NCI-H2196 (cell line): ENCODE results near the gene OR2F2.
A peak's percentile ranks its signal among the peaks of the same experiment; 100 is the strongest.

ENCODE experiments used
- DNase-seq: peaks from one replicate; lab custom pipeline; 2025; ENCODE audit not compliant: unreplicated experiment; lab: John Stamatoyannopoulos, UW

Gene OR2F2

DNA sequence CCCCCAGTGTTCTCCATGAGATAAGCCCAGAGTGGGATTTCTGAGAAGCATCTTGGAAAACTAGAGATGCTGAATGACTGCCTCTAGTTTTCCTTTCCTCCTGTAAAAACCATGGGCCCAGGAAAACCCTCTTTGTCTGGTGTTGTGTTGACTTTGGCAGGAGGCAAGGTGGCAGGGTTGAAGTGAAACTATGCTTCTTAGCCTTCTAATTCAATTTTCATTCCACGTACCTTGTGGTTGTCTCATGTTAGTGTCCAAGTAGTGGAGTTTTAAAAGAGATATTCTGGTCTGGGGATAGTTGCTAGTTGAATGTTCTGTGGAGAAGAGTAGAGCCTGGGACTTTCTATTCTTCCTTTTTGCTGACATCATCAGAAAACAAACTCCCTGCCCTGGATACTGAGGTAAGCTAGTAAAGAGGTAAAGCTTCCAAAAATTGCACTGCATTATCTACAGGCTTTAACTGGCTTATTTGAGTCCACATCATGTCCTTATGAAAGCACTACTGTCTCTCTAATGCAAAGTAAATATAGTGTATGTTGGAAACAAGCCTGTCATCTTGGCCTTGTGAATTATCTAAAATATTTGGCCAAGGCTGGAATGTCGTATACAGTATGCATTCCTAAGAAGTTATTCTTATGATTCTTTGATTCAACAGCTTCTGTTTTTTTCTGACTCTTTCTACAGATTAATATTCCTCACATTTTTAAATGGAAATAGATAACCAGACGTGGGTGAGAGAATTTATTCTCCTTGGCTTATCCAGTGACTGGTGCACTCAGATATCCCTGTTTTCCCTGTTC is at the start of gene OR2F2:
TSS of gene OR2F2 (plus strand) at position 708 of the 800 bp plus-strand sequence. CDS start at position 708, 0 bp downstream.
- no peak for DNase-seq

GRCh38 chr7:143885951-143886350 is 49.1 kb upstream of the OR2F2 start:
- no peak for DNase-seq

DNA sequence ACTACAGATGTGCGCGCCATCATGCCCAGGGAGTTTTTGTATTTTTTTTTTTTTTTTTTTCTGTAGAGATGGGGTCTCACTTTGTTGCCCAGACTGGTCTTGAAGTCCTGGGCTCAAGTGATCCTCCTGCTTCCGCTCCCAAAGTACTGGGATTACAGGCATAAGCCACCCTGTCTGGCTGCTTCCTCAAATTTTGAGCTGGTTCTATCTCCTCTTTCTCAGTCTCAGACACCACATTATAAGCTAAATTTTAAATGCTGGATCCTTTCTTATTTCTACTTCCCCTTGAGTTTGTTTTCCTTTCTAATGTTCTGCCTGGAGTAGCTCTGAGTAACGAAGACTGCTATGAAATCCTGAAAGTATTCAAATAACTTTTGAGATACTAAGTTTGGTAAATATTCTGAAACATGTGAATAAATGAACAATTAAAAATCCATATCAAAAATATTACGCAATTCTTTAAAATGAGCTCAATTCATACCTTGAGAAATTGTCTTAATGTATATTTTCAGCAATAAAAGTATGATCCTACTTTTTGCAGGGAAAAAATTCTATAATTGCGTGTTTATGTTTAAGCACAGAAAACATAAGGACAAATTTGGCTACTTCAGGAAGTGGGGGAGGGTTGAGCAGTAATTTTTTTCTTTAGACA is 48.1 kb upstream of the OR2F2 start:
- DNase-seq = no peak

- DNase-seq = no peak
These were observed 46.0 kb upstream of the OR2F2 start for GRCh38 chr7:143889068-143889467.

DNA sequence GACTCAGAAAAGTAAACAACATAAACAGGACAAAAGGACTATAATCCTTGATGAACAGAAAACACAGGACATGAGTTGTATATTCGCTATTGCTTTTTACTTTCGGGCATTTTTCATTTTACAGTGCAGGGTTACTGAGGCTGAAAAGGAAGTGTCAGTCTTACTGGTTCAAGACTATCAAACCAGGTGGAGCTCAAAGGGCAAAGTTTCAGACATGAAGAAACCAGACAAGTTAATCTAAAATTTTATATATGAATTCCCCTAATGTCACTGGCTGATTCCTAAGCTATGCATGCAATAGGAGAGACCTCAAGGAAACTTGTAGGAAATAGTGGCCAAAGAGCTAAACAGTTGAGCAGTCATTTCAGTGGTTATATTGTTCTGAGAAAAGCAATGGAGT is 44.5 kb upstream of the OR2F2 start:
- no peak for DNase-seq

DNA sequence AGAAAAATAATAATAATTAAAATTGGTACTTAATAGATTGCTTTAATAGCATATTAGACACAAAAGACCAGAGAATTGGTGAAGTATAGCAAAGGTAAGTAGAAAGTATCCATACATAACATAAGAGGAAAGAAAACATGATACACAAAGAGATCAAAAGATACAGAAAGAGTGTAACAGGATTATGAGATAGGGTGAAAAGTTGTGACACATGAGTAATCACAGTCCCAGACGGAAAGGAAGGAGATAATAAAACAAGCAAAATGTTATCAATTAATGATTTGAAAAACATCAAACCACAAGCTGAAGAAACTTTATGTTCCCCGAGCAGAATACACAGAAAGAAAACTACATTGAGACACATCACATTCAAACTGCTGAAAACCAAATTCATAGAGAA is 43.6 kb upstream of the OR2F2 start:
- no peak for DNase-seq

GRCh38 chr7:143892527-143893300 is 42.3 kb upstream of the OR2F2 start:
- no peak for DNase-seq

DNA sequence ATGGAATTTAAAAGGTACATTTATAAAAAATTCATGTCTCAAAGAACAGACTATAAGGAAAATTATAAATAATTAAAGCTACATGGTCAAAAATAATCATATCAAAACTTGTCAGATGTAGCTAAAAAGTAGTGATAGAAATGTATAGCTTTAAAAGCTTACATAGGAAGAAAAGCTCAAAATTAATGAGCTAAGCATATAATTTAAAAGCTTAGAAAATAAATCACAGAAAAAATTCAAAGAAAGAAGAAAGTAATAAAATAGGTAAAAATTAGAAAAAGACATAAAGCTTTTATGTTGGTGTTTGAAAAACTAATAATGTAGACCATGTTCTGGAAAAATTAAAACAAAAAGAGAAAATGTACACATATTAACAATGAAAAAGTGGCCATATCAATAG is 38.4 kb upstream of the OR2F2 start:
- DNase-seq = no peak

- no peak for DNase-seq
These were observed 36.2 kb upstream of the OR2F2 start for GRCh38 chr7:143898810-143899209.

GRCh38 chr7:143900230-143900766 is 34.7 kb upstream of the OR2F2 start:
- DNase-seq = no peak

DNA sequence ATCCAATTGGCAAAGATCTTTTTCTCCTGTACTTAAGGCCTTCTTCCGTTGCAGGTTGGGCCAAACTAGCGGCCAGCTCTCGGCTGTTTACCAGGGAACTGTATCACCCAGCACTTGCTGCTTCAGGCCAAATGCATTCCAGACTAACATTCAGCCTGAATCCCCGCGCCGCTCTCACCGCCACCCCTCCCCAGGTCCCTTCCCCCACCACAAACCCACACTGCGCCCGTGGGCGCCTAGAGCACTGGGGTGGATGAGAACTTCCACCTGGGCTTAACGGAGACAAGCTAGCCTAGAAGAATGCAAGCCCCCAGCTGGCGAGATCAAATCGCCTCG is 33.7 kb upstream of the OR2F2 start:
- DNase-seq = peak; percentile 26

DNA sequence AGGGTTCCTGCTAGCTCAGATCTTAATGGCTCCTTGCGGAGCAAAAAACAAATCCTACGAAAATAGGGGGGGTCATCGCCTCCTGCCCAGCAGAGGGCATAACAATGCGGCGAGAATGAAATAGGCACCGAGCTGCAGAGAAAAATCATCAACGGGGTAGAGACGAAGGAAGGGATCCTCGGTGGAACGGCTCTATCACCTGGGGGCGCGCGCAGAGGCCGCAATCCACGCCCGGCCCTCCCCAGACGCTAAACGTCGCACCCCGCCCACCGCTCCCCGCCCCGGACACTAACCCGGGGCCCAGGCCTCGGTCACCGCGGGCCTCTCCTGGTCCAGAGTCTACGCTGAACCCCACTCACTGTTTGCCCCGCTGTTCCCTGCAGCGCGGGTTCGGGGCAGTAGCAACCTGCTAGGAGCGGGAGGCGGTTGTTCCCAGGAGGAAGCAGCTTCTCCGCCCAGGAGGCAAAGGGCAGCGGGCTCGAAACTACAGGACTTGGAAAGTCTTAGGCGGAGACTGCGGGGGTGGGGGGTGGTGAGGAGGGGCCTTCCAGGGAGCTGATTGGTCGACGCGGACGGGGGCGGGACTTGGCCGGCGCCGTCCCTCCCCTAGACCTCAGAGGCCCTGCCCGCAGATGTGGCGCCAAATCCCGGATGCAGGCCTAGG is 33.2 kb upstream of the OR2F2 start, which contains the start of gene TCAF1:
TSS of gene TCAF1 (minus strand) at position 509 of the 664 bp plus-strand sequence. CDS start 25,568 bp downstream, outside the sequence.
- DNase-seq = peak; percentile 89

DNA sequence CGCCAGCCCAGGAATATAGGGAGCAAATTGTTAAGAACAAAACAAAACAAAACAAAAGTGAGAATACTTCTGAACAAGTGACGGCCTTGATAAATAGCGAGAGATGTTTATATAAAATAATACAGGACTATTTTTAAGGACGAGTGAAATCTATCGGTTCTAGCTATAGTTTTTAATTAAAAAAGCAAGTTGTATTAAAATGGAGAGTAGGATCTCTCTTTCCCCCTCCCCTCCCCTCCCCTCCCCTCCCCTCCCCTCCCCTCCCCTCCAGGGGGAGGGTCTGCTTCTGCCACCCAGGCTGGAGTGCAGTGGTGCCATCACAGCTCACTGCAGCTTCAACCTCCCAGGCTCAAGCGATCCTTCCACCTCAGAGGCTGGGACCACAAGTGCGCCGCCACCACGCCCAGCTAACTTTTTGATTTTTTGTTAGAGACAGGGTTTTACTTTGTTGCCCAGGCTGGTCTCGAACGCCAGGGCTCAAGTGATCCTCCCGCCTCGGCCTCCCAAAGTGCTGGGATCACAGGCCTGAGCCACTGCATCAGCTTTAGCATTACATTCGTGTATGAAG is 32.6 kb upstream of the OR2F2 start:
- DNase-seq = no peak

DNA sequence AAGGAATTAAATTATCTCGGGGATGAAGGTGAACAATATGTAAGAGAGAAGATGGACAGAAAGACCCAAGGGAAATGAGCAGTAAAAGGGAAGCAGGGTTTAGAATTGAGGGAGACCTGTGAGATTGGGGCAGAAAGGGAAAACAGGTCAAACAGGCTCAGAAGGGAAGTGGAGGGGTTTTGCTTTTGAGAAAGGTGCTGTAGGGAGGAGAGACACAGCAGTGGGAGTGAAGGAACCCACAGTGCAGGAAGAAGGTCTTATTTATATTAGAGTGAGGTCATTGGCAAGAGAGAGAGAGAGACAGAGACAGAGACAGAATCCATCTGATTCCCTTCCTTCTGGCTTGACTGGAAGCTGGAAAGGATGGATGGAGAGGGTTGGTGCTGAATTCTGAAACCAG is 29.5 kb upstream of the OR2F2 start:
- no peak for DNase-seq

GRCh38 chr7:143906151-143906550 is 28.9 kb upstream of the OR2F2 start:
- no peak for DNase-seq

DNA sequence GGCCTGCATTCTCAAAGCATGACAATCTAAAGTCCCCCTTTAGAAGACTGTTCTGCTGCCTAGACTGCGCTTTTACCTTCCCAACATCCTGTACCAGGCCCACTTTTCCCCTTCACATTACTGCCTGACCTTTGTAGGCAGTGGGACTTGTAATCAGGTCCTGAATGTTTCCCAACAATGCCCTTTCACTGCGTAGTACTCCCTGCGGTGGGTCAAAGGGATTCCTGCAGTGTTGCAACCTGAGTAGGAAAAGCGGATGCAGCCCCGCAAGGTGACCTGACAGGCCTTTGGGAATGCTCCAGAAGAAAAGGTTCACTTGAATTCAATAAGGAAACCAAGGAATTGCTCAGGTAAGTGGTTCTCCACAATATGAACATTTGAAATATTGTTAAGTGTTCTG is 28.1 kb upstream of the OR2F2 start:
- DNase-seq = no peak

DNA sequence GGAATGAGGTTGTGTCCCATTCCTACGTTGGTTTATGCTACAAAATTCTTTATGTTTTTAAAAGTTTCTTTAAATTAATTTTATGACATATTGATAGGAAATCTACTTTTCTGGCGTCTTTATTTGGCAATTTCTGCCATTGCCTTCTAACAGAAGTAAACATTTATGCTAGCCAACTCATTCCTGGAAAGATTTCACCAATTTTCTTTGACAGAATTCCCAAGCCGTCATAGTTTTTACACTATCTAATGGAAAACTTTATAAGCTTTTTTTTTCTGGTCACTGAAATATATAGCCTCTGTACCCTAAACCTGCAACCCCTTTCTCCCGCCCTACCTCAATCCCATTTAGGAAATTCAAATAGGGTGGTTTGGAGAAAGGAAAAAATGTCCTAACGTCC is 26.9 kb upstream of the OR2F2 start:
- no peak for DNase-seq

DNA sequence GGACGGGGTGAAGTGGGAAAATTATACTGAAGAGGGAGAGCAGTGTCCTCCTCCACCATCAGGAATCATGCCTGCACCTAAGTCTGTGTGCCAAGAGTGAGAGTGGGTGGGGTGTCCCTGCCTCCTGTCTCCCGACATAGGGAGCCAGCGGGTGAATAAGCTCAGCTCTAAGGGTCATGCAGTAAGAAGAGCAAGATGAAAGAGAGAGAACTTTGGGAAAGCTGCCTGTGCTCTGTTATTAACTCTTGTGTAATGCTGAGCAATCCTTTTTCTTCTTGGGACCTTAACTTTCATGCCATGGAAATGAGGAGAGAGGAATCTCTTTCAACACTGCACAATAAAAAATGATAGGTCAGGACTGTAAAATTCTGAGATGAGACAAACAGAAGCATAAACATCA is 25.2 kb upstream of the OR2F2 start:
- no peak for DNase-seq

GRCh38 chr7:143910473-143911248 is 24.4 kb upstream of the OR2F2 start:
- no peak for DNase-seq
